ENCODE results near the gene LIPC.

Gene LIPC

DNA sequence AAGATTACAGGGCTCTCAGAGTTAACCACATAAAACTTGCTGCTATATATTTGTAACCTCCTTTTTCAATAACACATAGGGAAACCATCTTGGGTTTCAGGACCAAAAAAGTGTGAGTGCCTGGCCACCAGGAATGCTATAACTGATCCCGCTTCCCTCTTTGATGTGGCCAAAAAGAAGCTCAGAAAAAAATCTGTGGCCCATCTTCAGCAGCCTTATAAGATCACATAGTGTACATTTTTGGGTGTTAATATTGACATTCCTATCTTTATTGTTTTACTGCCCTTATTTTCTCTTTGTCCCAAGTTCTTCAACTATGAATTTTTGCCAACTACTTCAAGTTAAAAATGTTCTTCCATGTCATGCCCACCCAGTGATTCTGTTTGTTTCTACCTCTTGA, 102.8 kb downstream of the LIPC start (continued):
- TF ChIP-seq PBX3 (CRISPR knock-in tag; IDR thresholded peaks at IDR 0.05) (no peak), TRIM28 (IDR thresholded peaks at IDR 0.05; ENCODE audit: borderline replicate concordance, low read length) (no peak), ZNF311 (tag by site-specific recombination; IDR thresholded peaks at IDR 0.05; ENCODE audit: borderline replicate concordance) (no peak), RBAK (tag by site-specific recombination; IDR thresholded peaks at IDR 0.05) (no peak)

DNA sequence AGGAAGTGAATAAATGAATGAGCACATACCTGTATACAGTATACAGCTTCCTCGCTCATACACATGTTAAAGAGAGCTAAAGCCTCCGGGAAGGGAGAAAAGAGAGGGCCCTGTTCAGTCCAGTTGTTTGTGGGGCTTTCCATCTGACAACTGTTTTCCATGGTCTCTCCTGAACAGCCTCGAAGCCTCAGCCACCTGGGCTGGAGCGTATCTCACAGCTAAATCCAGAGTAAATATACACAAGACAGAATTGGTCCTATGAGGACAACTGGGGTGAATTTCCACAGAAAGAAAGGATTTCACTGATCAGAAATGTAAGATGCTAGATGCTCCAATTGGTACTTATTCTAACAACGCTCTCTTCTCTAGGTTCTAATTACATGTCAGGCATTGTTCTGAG, 103.5 kb downstream of the LIPC start:
- POLR2A ChIA-PET: no interaction called here

DNA sequence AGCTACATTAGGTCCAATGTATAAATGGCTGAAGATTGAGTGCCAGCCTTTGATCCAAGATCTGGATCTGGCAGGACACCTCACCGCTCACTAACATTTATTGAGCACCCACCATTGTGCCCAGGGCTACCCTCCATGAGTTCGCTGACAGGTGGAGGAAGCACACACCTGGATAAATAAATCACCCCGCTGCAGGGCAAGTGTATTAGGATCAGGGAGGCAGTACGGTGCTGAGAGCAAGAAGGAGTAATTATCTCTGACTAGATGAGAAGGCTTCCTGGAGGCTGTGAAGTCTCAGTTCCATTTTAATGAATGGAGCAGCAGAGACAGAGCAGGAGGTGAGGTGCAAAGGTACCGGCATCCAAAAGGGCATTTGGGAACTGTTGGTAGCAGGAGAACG, 104.1 kb downstream of the LIPC start:
- no peak for TF ChIP-seq GLIS2 (tag by site-specific recombination; IDR thresholded peaks at IDR 0.05)
- no peak for TF ChIP-seq ZNF16 (tag by site-specific recombination; IDR thresholded peaks at IDR 0.05; ENCODE audit: low read depth)
- TF ChIP-seq ZNF529 (tag by site-specific recombination; IDR thresholded peaks at IDR 0.05; ENCODE audit: insufficient replicate concordance): no peak
- TF ChIP-seq ZNF580 (tag by site-specific recombination; IDR thresholded peaks at IDR 0.05): no peak
- no peak for TF ChIP-seq ZBTB1 (tag by site-specific recombination; IDR thresholded peaks at IDR 0.05)
- TF ChIP-seq ZNF184 (tag by site-specific recombination; IDR thresholded peaks at IDR 0.05): no peak
- TF ChIP-seq ZNF521 (tag by site-specific recombination; IDR thresholded peaks at IDR 0.05): no peak
- TF ChIP-seq ZNF174 (tag by site-specific recombination; IDR thresholded peaks at IDR 0.05): no peak
- no peak for TF ChIP-seq ZNF202 (tag by site-specific recombination; IDR thresholded peaks at IDR 0.05; ENCODE audit: borderline replicate concordance)
- TF ChIP-seq ZNF701 (tag by site-specific recombination; IDR thresholded peaks at IDR 0.05): no peak
- TF ChIP-seq ZNF2 (tag by site-specific recombination; IDR thresholded peaks at IDR 0.05): no peak
- TF ChIP-seq GLI4 (tag by site-specific recombination; IDR thresholded peaks at IDR 0.05): no peak
- no peak for TF ChIP-seq ZNF280D (tag by site-specific recombination; IDR thresholded peaks at IDR 0.05)
- no peak for TF ChIP-seq ZNF558 (tag by site-specific recombination; IDR thresholded peaks at IDR 0.05)
- TF ChIP-seq YY2 (tag by site-specific recombination; IDR thresholded peaks at IDR 0.05): no peak
- ChIA-PET POLR2A (no interaction called here), CTCF (no interaction called here)

More for the DNA sequence above, 103.5 kb downstream of the LIPC start:
- no peaks in the 10 kb centered on the region for H3K36me3 ChIP-seq (ENCODE audit: control insufficient read depth in 2 of 2, insufficient read depth in 1 of 2, low read length in 2 of 2)
- H3K27ac ChIP-seq (ENCODE audit: extremely low read depth, low read depth, low read length): no peak overlapping the region
- H3K4me3 ChIP-seq (ENCODE audit: low read depth, low read length): no peak overlapping the region
- H3K4me1 ChIP-seq (ENCODE audit: control insufficient read depth, insufficient read depth, low read length): no peaks in the 10 kb centered on the region
- CTCF ChIA-PET: no interaction called here
- no peaks in the 10 kb centered on the region for H3K9me3 ChIP-seq (ENCODE audit: control insufficient read depth, insufficient read depth, low read depth, low read length)
- TF ChIP-seq ZNF610 (tag by site-specific recombination; IDR thresholded peaks at IDR 0.05; ENCODE audit: borderline replicate concordance): no peak
- TF ChIP-seq, protein P1, sequence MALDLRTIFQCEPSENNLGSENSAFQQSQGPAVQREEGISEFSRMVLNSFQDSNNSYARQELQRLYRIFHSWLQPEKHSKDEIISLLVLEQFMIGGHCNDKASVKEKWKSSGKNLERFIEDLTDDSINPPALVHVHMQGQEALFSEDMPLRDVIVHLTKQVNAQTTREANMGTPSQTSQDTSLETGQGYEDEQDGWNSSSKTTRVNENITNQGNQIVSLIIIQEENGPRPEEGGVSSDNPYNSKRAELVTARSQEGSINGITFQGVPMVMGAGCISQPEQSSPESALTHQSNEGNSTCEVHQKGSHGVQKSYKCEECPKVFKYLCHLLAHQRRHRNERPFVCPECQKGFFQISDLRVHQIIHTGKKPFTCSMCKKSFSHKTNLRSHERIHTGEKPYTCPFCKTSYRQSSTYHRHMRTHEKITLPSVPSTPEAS (tag by site-specific recombination; IDR thresholded peaks at IDR 0.05): no peak
- TF ChIP-seq ZBTB7A (tag by site-specific recombination; IDR thresholded peaks at IDR 0.05; ENCODE audit: low read depth): no peak
- no peak for TF ChIP-seq ZNF133 (tag by site-specific recombination; IDR thresholded peaks at IDR 0.05)
- no peak for TF ChIP-seq ZSCAN18 (tag by site-specific recombination; IDR thresholded peaks at IDR 0.05)
- no peak for TF ChIP-seq SP3 (tag by site-specific recombination; IDR thresholded peaks at IDR 0.05)
- TF ChIP-seq ZNF239 (tag by site-specific recombination; IDR thresholded peaks at IDR 0.05): no peak
- TF ChIP-seq ZNF341 (tag by site-specific recombination; IDR thresholded peaks at IDR 0.05; ENCODE audit: low read depth): no peak
- no peak for TF ChIP-seq ZNF132 (tag by site-specific recombination; IDR thresholded peaks at IDR 0.05; ENCODE audit: borderline replicate concordance)

More for the DNA sequence above, 104.1 kb downstream of the LIPC start:
- Histone ChIP-seq H3K27ac (ENCODE audit: extremely low read depth, low read depth, low read length) (no peak overlapping the region), H3K4me1 (ENCODE audit: control insufficient read depth, insufficient read depth, low read length) (no peaks in the 10 kb centered on the region), H3K9me3 (ENCODE audit: control insufficient read depth, insufficient read depth, low read depth, low read length) (no peaks in the 10 kb centered on the region), H3K4me3 (ENCODE audit: low read depth, low read length) (no peak overlapping the region), H3K36me3 (ENCODE audit: control insufficient read depth in 2 of 2, insufficient read depth in 1 of 2, low read length in 2 of 2) (no peaks in the 10 kb centered on the region)

Measured in HEK293 (cell line).